GM20000 (cell line): ENCODE results near the gene DNAJC5.
A peak's percentile ranks its signal among the peaks of the same experiment; 100 is the strongest.

Experiments used
- DNase-seq: peaks from one replicate; pipeline ENCODE4 v3.0.0; 2012; ENCODE audit warnings: low spot score
- CTCF ChIP-seq: IDR thresholded peaks from 2 replicates; pipeline ENCODE4 v1.5.1; 2012; ENCODE audit warnings: mild to moderate bottlenecking, control low read depth; ENCODE audit errors: extremely low read depth, missing control alignments

Gene DNAJC5

GRCh38 chr20:63979557-63980316 lies 84.8 kb downstream of the DNAJC5 start, which contains the start of gene SAMD10:
SAMD10 (minus strand) TSS chr20:63979642; CDS start chr20:63979467, 175 bp downstream.
- TF ChIP-seq CTCF, result no peak
- DNase-seq, result peak; percentile 88

- no peak for DNase-seq
These were observed 85.4 kb downstream of the DNAJC5 start for GRCh38 chr20:63980317-63980805.

GRCh38 chr20:63980806-63981728 lies 86.1 kb downstream of the DNAJC5 start, which contains the start of gene PRPF6:
PRPF6 (plus strand) TSS chr20:63981132; CDS start chr20:63981246, 114 bp downstream.
- peak; percentile 99 for DNase-seq
- TF ChIP-seq CTCF, result peak; percentile 71

More at GRCh38 chr20:63980317-63980805, 85.4 kb downstream of the DNAJC5 start:
- TF ChIP-seq CTCF, result no peak

GRCh38 chr20:63982937-63983336 lies 88.0 kb downstream of the DNAJC5 start:
- peak; percentile 4 for DNase-seq
- TF ChIP-seq CTCF, result no peak
